ENCODE measurements around the gene LSAMP.

Gene LSAMP

GRCh38 chr3:115931581-115931980, 513.7 kb downstream of the LSAMP start:
- FAIRE-seq: no peak

- no peak for FAIRE-seq
These were observed 514.4 kb downstream of the LSAMP start for GRCh38 chr3:115930922-115931321.

GRCh38 chr3:115930168-115930567, 515.1 kb downstream of the LSAMP start:
- no peak for FAIRE-seq

- FAIRE-seq: no peak
These were observed 516.9 kb downstream of the LSAMP start for GRCh38 chr3:115928376-115928775.

GRCh38 chr3:115927197-115927596, 518.1 kb downstream of the LSAMP start:
- FAIRE-seq: no peak

- FAIRE-seq: no peak
These were observed 522.5 kb downstream of the LSAMP start for GRCh38 chr3:115922681-115923347.

GRCh38 chr3:115921711-115922110, 523.6 kb downstream of the LSAMP start:
- FAIRE-seq: no peak

- no peak for FAIRE-seq
These were observed 526.4 kb downstream of the LSAMP start for GRCh38 chr3:115918900-115919299.

- no peak for FAIRE-seq
These were observed 528.4 kb downstream of the LSAMP start for GRCh38 chr3:115916866-115917265.

GRCh38 chr3:115915061-115915460, 530.2 kb downstream of the LSAMP start:
- no peak for FAIRE-seq

- no peak for FAIRE-seq
These were observed 532.1 kb downstream of the LSAMP start for GRCh38 chr3:115913069-115913686.

GRCh38 chr3:115912372-115912771, 532.9 kb downstream of the LSAMP start:
- no peak for FAIRE-seq

- no peak for FAIRE-seq
These were observed 539.4 kb downstream of the LSAMP start for GRCh38 chr3:115905871-115906270.

GRCh38 chr3:115903843-115904242, 541.4 kb downstream of the LSAMP start:
- FAIRE-seq: no peak

- FAIRE-seq: no peak
These were observed 544.3 kb downstream of the LSAMP start for GRCh38 chr3:115901008-115901407.

- FAIRE-seq: no peak
These were observed 545.8 kb downstream of the LSAMP start for GRCh38 chr3:115899535-115899934.

- no peak for FAIRE-seq
These were observed 546.5 kb downstream of the LSAMP start for GRCh38 chr3:115898656-115899410.

GRCh38 chr3:115891006-115891636, 554.2 kb downstream of the LSAMP start:
- FAIRE-seq: no peak

GRCh38 chr3:115890579-115890978, 554.7 kb downstream of the LSAMP start:
- no peak for FAIRE-seq

- FAIRE-seq: no peak
These were observed 559.7 kb downstream of the LSAMP start for GRCh38 chr3:115885621-115886020.

- FAIRE-seq: no peak
These were observed 567.7 kb downstream of the LSAMP start for GRCh38 chr3:115877615-115877899.

- no peak for FAIRE-seq
These were observed 568.2 kb downstream of the LSAMP start for GRCh38 chr3:115876876-115877614.

- no peak for FAIRE-seq
These were observed 569.8 kb downstream of the LSAMP start for GRCh38 chr3:115875460-115875859.

All from endometrium (tissue), 2 donors.